Stimulated activated effector memory CD8-positive, alpha-beta T cell treated with anti-CD3 and anti-CD28 coated beads, Interleukin-12 subunit alpha, Interleukin-12 subunit beta, amount 100 ng/mL, for 72 hours (primary cell): ENCODE results near the gene UBE2J1.
"Not testable (repeated sequence)": the region's sequence is repeated elsewhere in the genome, so short reads cannot be mapped to it uniquely, and the experiment has no call there.

Source experiments
- ATAC-seq: fragments of 150-1000 bp; cut with Tn5 transposase; 2 replicates; pipeline ENCODE4 v1.10.0; 2021
- DNase-seq, 2 donors: peaks; one replicate each; pipeline ENCODE4 v3.0.0; 2021 to 2022; ENCODE audit warnings: low spot score in 2 of 2
- H3K27ac Mint-ChIP-seq: one replicate; pipeline ENCODE4 v1.8.0; 2022; ENCODE audit warnings: mild to moderate bottlenecking, mixed read lengths
- H3K36me3 Mint-ChIP-seq: one replicate; pipeline ENCODE4 v1.8.0; 2022; ENCODE audit warnings: mild to moderate bottlenecking, mixed read lengths
- H3K4me1 Mint-ChIP-seq: one replicate; pipeline ENCODE4 v1.8.0; 2022; ENCODE audit warnings: mixed read lengths
- H3K4me3 Mint-ChIP-seq: one replicate; pipeline ENCODE4 v1.8.0; 2022; ENCODE audit warnings: mild to moderate bottlenecking, mixed read lengths
- H3K9me3 Mint-ChIP-seq: one replicate; pipeline ENCODE4 v1.8.0; 2022; ENCODE audit warnings: mixed read lengths

UBE2J1 gene

DNA sequence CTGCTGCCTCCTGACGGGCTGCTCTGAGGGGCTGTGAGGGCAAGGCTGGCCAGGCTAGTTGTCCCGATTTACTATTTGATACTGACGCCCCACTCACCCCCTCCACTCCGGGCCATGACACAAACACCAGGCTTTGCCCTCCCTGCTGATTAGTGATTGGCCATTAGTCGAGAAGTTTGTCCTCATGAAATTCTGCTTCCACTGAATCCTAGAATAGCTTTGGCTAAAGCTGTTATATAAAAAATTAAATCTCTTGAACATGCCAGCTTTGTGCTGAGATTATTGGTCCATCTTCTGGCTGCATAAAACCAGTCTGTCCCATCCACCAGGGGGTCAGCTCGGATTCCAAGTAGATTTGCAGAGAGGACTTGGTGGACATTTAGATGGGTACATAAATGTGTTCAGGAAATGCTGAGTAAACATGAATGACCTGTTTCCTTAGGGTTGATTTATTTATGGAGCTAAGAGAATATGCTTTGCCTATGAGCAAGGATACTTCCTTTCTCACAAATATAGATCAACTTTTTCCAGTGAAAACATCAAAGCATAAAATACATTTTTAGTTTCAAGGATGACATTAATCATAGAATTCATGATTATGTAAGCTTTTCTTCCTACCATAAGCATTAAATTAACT, 37.2 kb downstream of the UBE2J1 start, which contains the start of gene GABRR2:
TSS of gene GABRR2 (minus strand) at position 51 of the 637 bp plus-strand sequence. CDS start 134 bp downstream, outside the sequence.
- ATAC-seq (no peak), DNase-seq (no peak)
- Mint-ChIP-seq H3K4me3 (no peak within 1 kb of the TSS), H3K36me3 (peaks cover 6% of the 10 kb centered on the region), H3K4me1 (peaks cover 15% of the 10 kb centered on the region), H3K27ac (no peak within 1 kb of the TSS), H3K9me3 (no peaks in the 10 kb centered on the region)

DNA sequence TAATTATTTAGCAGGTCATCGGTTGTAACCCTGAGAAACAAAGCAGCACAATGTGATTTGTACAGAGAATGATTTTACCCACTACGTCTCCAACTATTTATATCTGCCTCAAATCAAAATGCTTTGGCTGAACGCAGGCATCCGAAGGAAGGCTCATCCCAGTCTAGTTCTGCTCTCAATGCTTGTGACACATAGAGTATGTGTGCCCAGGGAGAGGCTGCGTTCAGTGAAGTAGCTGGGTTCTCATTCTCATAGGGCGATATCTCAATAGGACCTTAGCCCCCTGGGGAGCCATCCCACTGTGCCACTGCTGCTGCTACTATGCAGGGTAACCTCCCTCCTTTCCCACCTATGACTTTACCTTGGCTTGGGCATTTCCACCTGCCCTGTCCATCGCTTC, 37.8 kb downstream of the UBE2J1 start:
- peaks cover 6% of the 10 kb centered on the region for H3K36me3 Mint-ChIP-seq
- no peak for ATAC-seq
- DNase-seq, result no peak
- no peaks in the 10 kb centered on the region for H3K9me3 Mint-ChIP-seq
- peaks cover 9% of the 10 kb centered on the region for H3K4me1 Mint-ChIP-seq
- H3K27ac Mint-ChIP-seq, result no peak overlapping the region
- no peak overlapping the region for H3K4me3 Mint-ChIP-seq

DNA sequence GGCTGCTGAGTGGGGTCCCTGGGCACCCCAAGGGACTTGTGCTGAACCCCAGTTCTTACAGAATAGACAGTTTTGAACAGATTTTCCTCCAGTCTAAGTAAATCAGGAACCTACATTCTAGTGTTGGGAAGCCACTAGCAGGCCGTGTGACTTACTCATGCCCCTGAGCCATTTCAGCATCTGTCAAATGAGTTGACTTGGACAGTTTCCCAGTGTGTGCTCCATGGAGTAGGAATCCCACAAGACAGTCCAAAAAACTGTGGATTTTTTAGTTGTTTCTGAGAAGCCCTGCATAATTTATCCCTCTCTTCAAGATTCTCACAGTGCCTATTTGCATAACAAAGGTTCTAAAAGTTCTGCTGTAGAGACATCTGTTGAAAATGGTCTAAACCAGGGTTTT, 39.5 kb downstream of the UBE2J1 start:
- no peak overlapping the region for H3K4me3 Mint-ChIP-seq
- no peak overlapping the region for H3K27ac Mint-ChIP-seq
- no peak for DNase-seq
- H3K9me3 Mint-ChIP-seq, result no peaks in the 10 kb centered on the region
- H3K4me1 Mint-ChIP-seq, result peaks cover 8% of the 10 kb centered on the region
- no peak for ATAC-seq
- H3K36me3 Mint-ChIP-seq, result peaks cover 6% of the 10 kb centered on the region

DNA sequence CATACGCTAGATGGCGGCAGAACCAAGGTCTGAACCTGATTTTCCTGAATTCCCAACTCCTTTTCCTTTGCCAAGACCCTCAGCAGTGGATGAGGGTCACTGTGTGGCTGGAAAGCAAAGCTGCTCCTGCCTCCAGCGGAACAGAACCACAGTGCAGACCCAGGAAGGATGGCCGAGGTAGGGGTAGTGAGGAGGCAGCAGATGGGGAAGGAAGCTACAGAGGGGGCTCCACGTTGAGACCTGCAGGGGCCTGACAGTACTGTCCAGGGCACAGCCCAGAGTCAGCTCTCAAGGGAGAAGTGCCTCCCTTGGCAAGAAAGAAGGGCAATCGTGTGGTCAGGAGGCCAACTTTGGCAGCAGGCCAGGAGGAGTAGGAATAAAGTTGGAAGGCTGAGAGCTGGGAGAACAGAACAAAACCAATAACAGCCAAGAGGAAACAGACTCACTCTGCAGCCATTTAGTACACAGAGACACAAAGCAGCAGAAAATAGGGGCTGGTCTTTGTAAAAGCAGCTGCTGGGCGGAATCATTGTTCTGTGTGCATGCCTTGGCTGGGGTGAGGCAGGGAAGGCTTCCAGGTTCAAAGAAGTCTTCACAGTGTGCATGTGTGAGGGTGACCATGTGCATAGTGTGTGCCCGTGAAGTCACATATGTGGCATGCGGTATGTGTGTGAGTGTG, 40.5 kb downstream of the UBE2J1 start:
- Mint-ChIP-seq H3K9me3 (no peaks in the 10 kb centered on the region), H3K4me3 (no peak overlapping the region), H3K27ac (no peak overlapping the region), H3K4me1 (peaks cover 8% of the 10 kb centered on the region), H3K36me3 (peaks cover 6% of the 10 kb centered on the region)
- no peak for DNase-seq
- no peak for ATAC-seq

DNA sequence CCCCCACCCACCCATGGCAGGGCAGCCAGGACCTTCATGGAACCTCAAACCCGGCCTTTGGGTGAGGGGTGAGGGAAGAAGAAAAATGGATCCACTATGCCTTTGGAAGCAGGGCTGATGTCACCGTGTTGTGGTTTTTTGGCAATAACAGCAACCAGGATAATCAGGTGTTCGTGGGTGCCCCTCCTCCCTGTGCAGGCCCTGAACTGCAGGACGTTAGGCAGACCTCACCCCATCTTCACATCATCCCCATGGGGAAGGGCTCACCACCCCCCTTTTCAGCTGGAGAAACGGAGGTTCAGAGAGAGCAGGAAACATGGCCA, 41.0 kb downstream of the UBE2J1 start:
- ATAC-seq (no peak), DNase-seq (no peak)
- peaks cover 8% of the 10 kb centered on the region for H3K4me1 Mint-ChIP-seq
- H3K36me3 Mint-ChIP-seq, result peaks cover 2% of the 10 kb centered on the region
- no peak overlapping the region for H3K4me3 Mint-ChIP-seq
- no peaks in the 10 kb centered on the region for H3K9me3 Mint-ChIP-seq
- no peak overlapping the region for H3K27ac Mint-ChIP-seq

DNA sequence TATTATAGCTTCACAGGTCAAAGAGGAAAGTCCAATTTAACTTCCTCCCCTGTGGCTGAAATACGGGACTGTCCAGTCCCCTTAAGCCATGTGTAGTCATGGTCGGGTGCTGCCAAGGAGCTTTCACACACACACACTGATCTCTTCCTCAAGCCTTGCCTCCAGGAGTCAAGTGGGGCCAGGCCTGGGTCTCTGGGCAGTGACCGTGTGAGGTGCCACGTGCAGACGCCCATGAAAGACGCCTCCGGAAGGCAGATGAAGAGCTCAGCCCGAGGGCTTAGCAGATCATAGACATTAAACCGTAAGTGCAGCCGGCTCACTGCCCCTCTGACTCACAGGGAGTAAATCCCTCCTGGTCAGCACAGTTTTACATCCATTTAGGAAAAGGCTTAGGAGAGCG, 41.6 kb downstream of the UBE2J1 start:
- no peak for ATAC-seq
- DNase-seq, result no peak
- Mint-ChIP-seq H3K36me3 (no peaks in the 10 kb centered on the region), H3K4me1 (peaks cover 8% of the 10 kb centered on the region), H3K27ac (no peak overlapping the region), H3K4me3 (no peak overlapping the region), H3K9me3 (no peaks in the 10 kb centered on the region)

DNA sequence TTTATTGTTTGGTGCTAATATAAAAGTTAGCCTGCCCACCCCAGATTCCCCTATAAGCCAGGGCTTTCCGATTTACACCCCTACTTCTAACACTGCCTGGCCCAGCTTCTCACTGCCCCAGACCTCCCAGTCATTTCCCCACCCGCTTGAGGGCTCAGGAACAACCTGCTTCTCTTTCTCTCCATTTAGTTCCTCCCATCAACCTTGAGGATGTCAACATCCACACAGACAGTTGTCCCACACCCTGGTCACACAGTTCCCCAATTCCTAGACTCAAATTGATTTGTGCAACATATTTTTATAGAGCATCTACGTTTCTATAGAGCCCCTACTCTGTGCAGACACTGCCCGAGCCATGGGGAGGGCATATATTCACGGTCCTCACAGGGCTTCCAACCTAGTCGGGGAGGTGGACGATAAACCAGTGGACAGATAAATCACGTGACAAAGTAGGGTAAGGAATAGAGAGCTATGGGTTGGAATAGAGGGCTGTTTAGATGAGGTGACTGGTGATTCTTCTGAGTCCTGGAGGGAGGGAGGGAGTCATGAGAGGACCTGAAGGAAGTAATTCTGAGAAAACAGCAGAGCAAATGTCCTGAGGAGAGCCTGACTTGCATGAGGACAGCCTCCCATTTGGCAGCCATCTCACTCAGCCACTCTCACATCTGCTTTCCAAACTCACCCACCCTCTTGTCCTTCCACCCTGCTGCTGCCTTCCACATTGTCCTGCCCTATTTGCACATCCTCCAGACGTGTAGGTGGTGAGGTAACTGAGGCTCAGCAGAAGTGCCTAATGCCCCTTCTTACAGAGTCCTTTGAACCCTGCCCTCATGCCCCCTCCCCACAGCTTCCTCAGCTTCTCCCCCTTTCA, 43.8 kb downstream of the UBE2J1 start:
- ATAC-seq (no peak), DNase-seq (no peak)
- no peaks in the 10 kb centered on the region for H3K9me3 Mint-ChIP-seq
- no peak overlapping the region for H3K27ac Mint-ChIP-seq
- peaks cover 8% of the 10 kb centered on the region for H3K4me1 Mint-ChIP-seq
- no peak overlapping the region for H3K4me3 Mint-ChIP-seq
- H3K36me3 Mint-ChIP-seq, result no peaks in the 10 kb centered on the region

DNA sequence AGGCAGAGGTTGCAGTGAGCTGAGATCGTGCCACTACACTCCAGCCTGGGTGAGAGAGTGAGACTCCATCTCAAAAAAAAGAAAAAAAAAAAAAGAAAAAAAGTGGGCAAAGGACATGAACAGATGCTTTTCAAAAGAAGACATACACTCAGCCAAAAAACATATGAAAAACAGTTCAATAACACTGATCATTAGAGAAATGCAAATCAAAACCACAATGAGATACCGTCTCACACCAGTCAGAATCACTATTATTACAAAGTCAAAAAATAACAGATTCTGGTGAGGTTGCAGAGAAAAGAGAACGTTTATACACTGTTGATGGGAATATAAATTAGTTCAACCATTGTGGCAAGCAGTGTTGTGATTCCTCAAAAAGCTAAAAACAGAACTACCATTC, 48.0 kb downstream of the UBE2J1 start:
- not testable (repeated sequence) for H3K4me3 Mint-ChIP-seq, ATAC-seq, H3K4me1 Mint-ChIP-seq, H3K27ac Mint-ChIP-seq, H3K9me3 Mint-ChIP-seq, H3K36me3 Mint-ChIP-seq, DNase-seq

DNA sequence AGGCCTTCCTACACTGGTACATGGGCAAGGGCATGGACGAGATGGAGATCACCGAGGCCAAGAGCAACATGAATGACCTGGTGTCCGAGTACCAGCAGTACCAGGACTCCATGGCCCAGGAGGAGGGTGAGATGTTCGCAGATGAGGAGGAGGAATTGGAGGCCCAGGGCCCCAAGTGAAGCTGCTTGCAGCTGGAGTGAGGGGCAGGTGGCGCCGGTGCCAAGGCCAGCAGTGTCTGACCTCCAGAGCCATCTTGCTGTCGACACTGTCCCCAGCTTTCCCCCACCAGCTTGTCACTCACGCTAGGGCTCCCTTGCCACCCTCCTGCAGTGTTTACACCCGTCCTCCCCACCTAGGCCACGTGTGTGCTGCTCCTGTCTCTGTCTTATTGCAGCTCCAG, 49.6 kb downstream of the UBE2J1 start:
- H3K36me3 Mint-ChIP-seq, result no peaks in the 10 kb centered on the region
- H3K4me3 Mint-ChIP-seq, result no peak overlapping the region
- H3K27ac Mint-ChIP-seq, result no peak overlapping the region
- no peaks in the 10 kb centered on the region for H3K9me3 Mint-ChIP-seq
- peaks cover 15% of the 10 kb centered on the region for H3K4me1 Mint-ChIP-seq
- no peak for DNase-seq
- ATAC-seq, result no peak

DNA sequence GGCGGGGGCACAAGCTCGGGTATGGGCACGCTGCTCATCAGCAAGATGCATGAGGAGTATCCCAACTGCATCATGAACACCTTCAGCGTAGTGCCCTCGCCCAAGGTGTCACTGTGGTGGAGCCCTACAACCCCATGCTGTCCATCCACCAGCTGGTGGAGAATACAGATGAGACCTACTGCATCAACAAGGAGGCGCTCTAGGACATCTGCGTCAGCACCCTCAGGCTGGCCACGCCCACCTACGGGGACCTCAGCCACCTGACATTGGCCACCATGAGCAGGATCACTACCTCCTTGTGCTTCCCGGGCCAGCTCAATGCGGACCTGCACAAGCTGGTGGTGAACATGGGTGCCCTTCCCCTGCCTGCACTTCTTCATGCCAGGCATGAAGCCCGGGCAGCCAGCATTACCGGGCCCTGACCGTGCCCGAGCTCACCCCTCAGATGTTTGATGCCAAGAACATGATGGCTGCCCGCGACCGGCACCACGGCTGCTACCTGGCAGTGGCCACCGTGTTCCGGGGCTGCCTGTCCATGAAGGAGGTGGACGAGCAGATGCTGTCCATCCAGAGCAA, 50.2 kb downstream of the UBE2J1 start:
- H3K4me1 Mint-ChIP-seq, result peaks cover 20% of the 10 kb centered on the region
- ATAC-seq, result no peak
- no peaks in the 10 kb centered on the region for H3K36me3 Mint-ChIP-seq
- H3K27ac Mint-ChIP-seq, result no peak overlapping the region
- H3K9me3 Mint-ChIP-seq, result no peaks in the 10 kb centered on the region
- no peak for DNase-seq
- H3K4me3 Mint-ChIP-seq, result no peak overlapping the region

DNA sequence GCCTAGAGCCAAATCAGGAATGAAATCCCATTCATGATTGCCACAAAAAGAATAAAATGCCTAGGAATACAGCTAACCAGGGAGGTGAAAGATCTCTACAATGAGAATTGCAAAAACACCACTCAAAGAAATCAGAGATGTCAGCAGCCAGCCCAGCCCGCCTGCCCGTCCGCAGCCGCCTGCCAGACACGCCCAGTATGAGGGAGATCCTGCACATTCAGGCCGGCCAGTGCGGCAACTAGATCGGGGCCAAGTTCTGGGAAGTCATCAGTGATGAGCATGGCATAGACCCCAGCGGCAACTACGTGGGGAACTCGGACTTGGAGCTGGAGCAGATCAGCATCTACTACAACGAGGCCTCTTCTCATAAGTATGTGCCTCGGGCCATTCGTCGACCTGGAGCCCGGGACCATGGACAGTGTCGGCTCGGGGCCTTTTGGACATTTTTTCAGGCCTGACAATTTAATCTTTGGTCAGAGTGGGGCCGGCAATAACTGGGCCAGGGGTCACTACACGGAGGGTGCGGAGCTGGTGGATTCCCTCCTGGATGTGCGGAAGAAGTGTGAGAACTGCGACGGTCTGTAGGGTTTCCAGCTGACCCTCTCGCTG, 50.8 kb downstream of the UBE2J1 start:
- Mint-ChIP-seq H3K27ac (no peak overlapping the region), H3K4me1 (peaks cover 20% of the 10 kb centered on the region), H3K4me3 (no peak overlapping the region), H3K36me3 (no peaks in the 10 kb centered on the region), H3K9me3 (no peaks in the 10 kb centered on the region)
- no peak for DNase-seq
- no peak for ATAC-seq

DNA sequence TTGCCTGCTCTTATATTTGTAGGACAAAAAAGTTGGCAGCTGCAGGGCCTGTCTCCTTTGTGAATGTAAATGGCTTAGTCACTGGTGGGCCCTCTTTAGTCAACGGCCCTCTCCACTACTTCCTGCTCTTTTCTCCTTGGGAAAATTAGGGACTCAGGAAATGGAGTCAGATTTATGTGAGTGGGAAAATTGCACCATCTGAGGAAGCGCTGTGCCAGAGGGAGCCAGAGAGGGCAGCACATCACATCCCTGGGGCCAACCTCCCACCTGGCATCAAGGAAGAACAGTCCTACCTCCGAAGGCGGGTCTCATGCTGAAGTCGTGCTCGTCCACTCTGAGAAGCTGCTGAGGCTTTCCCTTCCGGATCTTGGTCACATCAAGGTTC, 53.1 kb downstream of the UBE2J1 start:
- ATAC-seq (no peak), DNase-seq (no peak)
- no peaks in the 10 kb centered on the region for H3K36me3 Mint-ChIP-seq
- no peaks in the 10 kb centered on the region for H3K9me3 Mint-ChIP-seq
- H3K4me1 Mint-ChIP-seq, result peaks cover 20% of the 10 kb centered on the region
- no peak overlapping the region for H3K4me3 Mint-ChIP-seq
- peak overlapping the region; percentile 73 for H3K27ac Mint-ChIP-seq

DNA sequence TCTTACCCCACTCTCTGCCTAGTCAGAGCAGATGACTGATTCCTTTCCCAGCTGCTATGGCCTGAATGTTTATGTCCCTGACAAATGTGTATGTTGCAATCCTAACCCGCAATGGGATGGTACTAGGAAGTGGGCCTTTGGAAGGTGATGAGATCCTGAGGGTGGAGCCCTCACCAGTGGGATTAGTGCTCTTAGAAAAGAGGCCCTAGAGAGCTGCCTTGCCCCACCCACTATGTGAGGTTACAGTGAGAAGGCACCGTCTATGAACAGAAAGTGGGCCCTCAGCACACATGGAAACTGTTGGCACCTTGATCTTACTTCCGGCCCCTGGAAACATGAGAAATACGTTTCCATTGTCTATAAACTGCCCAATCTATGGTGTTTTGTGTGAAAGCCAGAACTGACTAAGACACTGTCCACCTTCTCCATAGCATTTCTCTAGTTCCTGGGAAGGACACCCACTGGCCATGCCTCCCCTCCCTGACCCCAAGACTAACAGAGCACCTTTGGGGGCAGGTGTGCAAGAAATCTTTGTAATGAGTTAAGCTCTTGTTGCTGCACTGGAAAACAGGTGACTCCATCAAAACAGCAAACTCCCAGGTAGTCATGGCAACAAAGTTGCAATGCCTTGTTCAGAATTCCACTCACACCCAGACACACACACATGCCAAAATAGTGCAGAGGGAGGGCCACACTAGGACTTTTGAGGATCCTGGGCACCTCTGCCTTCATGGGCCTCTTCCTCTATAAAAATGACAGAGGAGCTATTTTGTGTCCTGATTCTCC, 53.6 kb downstream of the UBE2J1 start:
- H3K9me3 Mint-ChIP-seq, result no peaks in the 10 kb centered on the region
- peaks cover 20% of the 10 kb centered on the region for H3K4me1 Mint-ChIP-seq
- no peak for DNase-seq
- peak; percentile 46 for ATAC-seq
- no peaks in the 10 kb centered on the region for H3K36me3 Mint-ChIP-seq
- H3K27ac Mint-ChIP-seq, result peak overlapping the region; percentile 73
- H3K4me3 Mint-ChIP-seq, result peak overlapping the region; percentile 20

DNA sequence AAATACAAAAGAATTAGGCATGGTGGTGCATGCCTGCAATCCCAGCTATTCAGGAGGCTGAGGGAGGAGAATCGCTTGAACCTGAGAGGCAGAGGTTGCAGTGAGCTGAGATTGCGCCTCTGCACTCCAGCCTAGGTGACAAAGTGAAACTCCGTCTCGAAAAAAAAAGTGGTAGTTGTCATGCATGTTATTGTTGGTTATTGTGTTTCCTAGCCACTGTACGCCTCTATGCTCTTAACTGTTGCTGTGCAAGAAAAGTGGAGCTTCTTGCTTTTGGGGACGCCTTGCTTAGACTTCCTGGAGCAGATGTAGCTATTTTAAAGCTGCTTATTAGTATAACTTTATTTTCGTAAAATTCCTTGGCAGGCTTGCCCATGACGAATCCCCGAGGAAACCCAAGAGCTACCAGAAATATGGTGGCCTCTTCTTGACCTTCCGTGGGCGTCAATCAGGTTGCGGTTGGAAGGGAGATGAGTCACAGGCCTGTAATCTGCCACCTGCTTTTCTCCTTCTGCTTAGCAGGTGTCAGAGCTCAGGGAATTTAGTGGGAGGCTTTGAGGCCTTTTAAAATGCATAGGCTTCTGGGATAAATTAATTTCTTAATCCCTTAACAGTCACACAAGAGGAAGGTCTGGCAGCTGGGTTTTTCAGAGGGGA, 54.7 kb downstream of the UBE2J1 start:
- Mint-ChIP-seq H3K9me3 (no peaks in the 10 kb centered on the region), H3K36me3 (no peaks in the 10 kb centered on the region), H3K4me3 (peak overlapping the region; percentile 20), H3K4me1 (peaks cover 20% of the 10 kb centered on the region), H3K27ac (peak overlapping the region; percentile 73)
- ATAC-seq (peak; percentile 87), DNase-seq (peak; percentile 14 to 74)
